Thyroid gland (tissue), 4 donors: Measurements from ENCODE around the gene SNRNP27. TPM values are rescaled to one million over a fixed set of nuclear protein-coding genes. Genes with fewer than 3 reads are reported as not detected.
"Not testable (repeated sequence)": the region's sequence is repeated elsewhere in the genome, so short reads cannot be mapped to it uniquely, and the experiment has no call there.

Experiments
- DNase-seq, 2 donors: peaks; one replicate each; pipeline ENCODE4 v3.0.0-alpha.2; 2019
- H3K27ac ChIP-seq, 3 donors: fragments of 200-600 bp; sonication (generic); 1 replicate in 2 of 3; 2 replicates in 1 of 3; pipeline ENCODE4 v1.5.1; 2016 to 2019; ENCODE audit warnings: mild to moderate bottlenecking in 1 of 3, moderate library complexity in 1 of 3
- H3K27me3 ChIP-seq: fragments of 200-600 bp; sonication (generic); one replicate; pipeline ENCODE4 v1.5.1; 2019
- H3K36me3 ChIP-seq, 2 donors: fragments of 200-600 bp; sonication (generic); one replicate each; pipeline ENCODE4 v1.5.1; 2016 to 2019
- H3K4me1 ChIP-seq, 2 donors: fragments of 200-600 bp; sonication (generic); one replicate each; pipeline ENCODE4 v1.5.1; 2017 to 2019
- H3K4me3 ChIP-seq, 3 donors: fragments of 200-600 bp; sonication (generic); replicated peaks in 1 of 3; 1 replicate in 2 of 3; 2 replicates in 1 of 3; pipeline ENCODE4 v1.5.1; 2016; ENCODE audit warnings: mild to moderate bottlenecking in 1 of 3
- H3K9me3 ChIP-seq: fragments of 200-600 bp; sonication (generic); one replicate; pipeline ENCODE4 v1.5.1; 2017
- POLR2A ChIP-seq, 2 donors: fragments of 450-650 bp; IDR thresholded peaks; one replicate each; pipeline ENCODE4 v1.6.1; 2017; ENCODE audit warnings: antibody characterized with exemption in 2 of 2, mild to moderate bottlenecking in 2 of 2, moderate library complexity in 1 of 2
- WGBS, 2 donors: methylation state at CpG; one replicate each; pipeline ENCODE4 v1.1.5; 2017; 5-methylcytosine and 5-hydroxymethylcytosine counted together
- intact Hi-C: fragments of 100-400 bp; cut with DNase I; formaldehyde crosslinking; loops from one replicate; pipeline ENCODE4 v1.15.1; 2023
- total RNA-seq, 4 donors: library from RNA; depleted of rRNA; stranded (reverse); fragments of >200 nt; gene quantifications; one replicate each; pipeline ENCODE4 v1.2.3, GENCODE V29; 2016
- TF ChIP-seq, protein P1 (sequence below), 6 experiments: fragments of 200-600 bp in 3 of 6; fragments of 450-650 bp in 3 of 6; sonication (generic) in 3 of 6; IDR thresholded peaks; one replicate each; pipeline ENCODE4 v1.5.1; 2016 to 2019; ENCODE audit warnings: antibody characterized with exemption in 6 of 6, mild to moderate bottlenecking in 2 of 6, inconsistent platforms in 1 of 6, moderate library complexity in 1 of 6

SNRNP27 gene
- total RNA-seq, 4 donors from 2014 or later, result 47.5 to 111 (median 66.3) TPM

DNA sequence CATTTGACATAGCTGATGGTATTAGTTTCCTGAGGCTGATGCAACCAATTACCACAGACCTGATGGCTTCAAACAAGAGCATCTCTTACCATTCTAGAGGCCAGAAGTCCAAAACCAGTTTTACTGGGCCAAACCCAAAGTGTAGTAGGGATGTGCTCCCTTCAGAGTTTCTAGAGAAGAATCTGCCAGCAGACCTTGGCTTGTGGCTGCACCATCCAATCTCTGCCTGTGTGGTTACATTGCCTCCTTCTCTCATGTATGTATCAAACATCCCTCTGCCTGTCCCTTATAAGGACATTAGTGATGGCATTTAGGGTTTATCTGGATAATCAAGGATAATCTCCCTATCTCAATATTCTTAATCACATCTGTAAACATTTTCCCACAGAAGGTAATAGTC, 4.5 kb upstream of the SNRNP27 start:
- Histone ChIP-seq H3K36me3 (no peaks in the 10 kb centered on the region), H3K9me3 (no peaks in the 10 kb centered on the region), H3K4me3 (no peak overlapping the region), H3K27me3 (no peaks in the 10 kb centered on the region), H3K27ac (no peak overlapping the region), H3K4me1 (no peaks in the 10 kb centered on the region)
- DNase-seq, result no peak
- TF ChIP-seq POLR2A (IDR thresholded peaks at IDR 0.05), result no peak
- TF ChIP-seq, protein P1, sequence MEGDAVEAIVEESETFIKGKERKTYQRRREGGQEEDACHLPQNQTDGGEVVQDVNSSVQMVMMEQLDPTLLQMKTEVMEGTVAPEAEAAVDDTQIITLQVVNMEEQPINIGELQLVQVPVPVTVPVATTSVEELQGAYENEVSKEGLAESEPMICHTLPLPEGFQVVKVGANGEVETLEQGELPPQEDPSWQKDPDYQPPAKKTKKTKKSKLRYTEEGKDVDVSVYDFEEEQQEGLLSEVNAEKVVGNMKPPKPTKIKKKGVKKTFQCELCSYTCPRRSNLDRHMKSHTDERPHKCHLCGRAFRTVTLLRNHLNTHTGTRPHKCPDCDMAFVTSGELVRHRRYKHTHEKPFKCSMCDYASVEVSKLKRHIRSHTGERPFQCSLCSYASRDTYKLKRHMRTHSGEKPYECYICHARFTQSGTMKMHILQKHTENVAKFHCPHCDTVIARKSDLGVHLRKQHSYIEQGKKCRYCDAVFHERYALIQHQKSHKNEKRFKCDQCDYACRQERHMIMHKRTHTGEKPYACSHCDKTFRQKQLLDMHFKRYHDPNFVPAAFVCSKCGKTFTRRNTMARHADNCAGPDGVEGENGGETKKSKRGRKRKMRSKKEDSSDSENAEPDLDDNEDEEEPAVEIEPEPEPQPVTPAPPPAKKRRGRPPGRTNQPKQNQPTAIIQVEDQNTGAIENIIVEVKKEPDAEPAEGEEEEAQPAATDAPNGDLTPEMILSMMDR (IDR thresholded peaks at IDR 0.05), result no peak
- intact Hi-C loops, result no loop called here

DNA sequence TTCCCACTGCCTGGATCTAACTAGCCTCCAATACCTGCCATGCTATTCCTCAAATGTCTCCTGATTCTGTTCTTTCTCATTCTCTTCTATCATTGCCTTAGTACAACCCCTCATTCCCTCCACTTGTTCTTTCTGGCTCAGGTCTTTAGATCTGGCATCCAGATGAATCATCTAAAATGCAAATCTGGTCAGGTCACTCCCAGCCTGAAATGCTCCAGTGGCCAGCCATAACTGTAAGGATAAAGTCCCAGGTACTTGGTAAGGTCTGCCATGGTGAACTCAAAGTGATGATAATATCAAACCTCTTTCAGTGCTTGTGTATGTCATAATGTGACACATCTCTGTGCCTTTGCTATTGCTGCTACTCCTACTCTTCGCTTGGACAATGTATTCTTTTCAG, 2.9 kb upstream of the SNRNP27 start:
- Histone ChIP-seq H3K27me3 (no peaks in the 10 kb centered on the region), H3K9me3 (no peaks in the 10 kb centered on the region), H3K4me1 (peaks cover 6 to 11% of the 10 kb centered on the region in 2 donors), H3K4me3 (no peak overlapping the region), H3K36me3 (peaks cover 0 to 3% of the 10 kb centered on the region in 2 donors), H3K27ac (no peak overlapping the region)
- intact Hi-C loops, result no loop called here
- 39 to 91% methylated on average over 1 of the region's 1 CpG for WGBS, 2 donors
- DNase-seq, result no peak
- no peak for TF ChIP-seq POLR2A (IDR thresholded peaks at IDR 0.05)

DNA sequence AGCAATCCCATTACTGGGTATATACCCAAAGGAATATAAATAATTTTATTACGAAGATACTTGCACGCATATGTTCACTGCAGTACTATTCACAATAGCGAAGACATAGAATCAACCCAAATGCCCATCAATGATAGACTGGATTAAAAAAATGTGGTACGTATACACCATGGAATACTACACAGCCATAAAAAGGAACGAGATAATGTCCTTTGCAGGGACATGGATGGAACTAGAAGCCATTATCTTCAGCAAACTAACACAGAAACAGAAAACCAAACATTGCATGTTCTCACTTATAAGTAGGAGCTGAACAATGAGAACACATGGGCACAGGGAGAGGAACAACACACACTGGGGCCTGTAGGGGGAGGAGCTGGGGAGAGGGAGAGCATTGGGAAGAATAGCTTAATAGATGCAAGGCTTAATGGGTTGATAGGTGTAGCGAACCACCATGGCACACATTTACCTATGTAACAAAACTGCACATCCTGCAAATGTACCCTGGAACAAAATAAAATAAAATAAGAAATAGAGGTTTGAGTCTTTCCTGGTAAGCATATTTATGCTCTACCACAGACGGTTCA, 825 bp upstream of the SNRNP27 start:
- Histone ChIP-seq H3K4me1 (peaks cover 6 to 11% of the 10 kb centered on the region in 2 donors), H3K4me3 (peak overlapping the region in 1 of 3 donors; percentile 64), H3K36me3 (peaks cover 13 to 20% of the 10 kb centered on the region in 2 donors)
- intact Hi-C loops, H3K27ac ChIP-seq, H3K9me3 ChIP-seq, DNase-seq, H3K27me3 ChIP-seq: not testable (repeated sequence)
- WGBS, 2 donors, result 94 to 95% methylated on average over 7 of the region's 7 CpGs

DNA sequence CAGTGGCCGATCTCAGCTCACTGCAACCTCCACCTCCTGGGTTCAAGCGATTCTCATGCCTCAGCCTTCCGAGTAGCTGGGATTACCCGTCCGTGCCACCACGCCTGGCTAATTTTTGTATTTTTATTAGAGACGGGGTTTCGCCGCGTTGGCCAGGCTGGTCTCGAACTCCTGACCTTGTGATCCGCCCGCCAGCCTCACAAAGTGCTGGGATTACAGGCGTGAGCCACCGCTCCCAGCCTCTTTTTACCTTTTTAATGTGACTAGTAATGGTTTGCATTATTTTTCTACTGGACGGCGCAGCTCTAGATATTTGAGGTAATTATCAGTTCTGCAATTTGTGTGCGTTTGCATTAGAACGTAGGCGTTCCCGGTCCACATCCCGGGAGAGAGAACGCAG, 981 bp downstream of the SNRNP27 start:
- peak overlapping the region in 1 of 3 donors; percentile 78 for H3K27ac ChIP-seq
- 37 to 40% methylated on average over 23 of the region's 23 CpGs for WGBS, 2 donors
- intact Hi-C loops, DNase-seq, H3K27me3 ChIP-seq, H3K9me3 ChIP-seq: not testable (repeated sequence)
- peak overlapping the region in 2 of 3 donors; percentile 64 to 99 for H3K4me3 ChIP-seq
- peaks cover 6 to 11% of the 10 kb centered on the region in 2 donors for H3K4me1 ChIP-seq
- peaks cover 19 to 20% of the 10 kb centered on the region in 2 donors for H3K36me3 ChIP-seq

DNA sequence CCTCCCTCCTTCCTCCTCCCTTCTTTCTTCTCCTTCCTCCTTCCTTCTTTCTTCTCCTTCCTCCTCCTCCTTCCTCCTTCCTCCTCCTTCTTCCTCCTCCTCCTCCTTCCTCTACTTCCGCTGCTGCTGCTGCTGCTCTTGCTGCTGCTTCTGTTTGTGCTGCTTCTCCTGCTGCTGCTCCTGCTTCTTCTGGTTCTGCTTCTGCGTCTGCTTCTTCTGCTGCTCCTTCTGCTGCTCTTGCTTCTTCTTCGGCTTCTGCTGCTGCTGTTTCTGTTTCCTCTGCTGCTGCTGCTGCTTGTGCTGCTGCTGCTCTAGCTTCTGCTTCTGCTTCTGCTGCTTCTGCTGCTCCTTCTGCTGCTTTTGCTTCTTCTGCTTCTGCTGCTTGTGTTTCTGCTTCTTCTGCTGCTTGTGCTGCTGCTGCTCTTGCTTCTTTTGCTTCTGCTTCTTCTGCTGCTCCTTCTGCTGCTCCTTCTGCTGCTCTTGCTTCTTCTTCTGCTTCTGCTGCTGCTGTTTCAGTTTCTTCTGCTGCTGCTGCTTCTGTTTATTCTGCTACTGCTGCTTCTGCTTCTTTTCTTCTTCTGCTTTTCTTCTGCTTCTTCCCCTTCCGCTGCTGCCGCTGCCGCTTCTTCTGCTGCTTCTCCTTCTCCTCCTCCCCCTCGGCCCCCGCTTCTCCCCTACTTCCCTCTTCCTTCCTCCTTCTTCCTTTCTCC, 8.6 kb downstream of the SNRNP27 start:
- Histone ChIP-seq H3K36me3 (peaks cover 22 to 35% of the 10 kb centered on the region in 2 donors), H3K27me3 (no peaks in the 10 kb centered on the region), H3K4me3 (no peak overlapping the region), H3K27ac (no peak overlapping the region), H3K4me1 (no peaks in the 10 kb centered on the region), H3K9me3 (no peaks in the 10 kb centered on the region)
- DNase-seq, result no peak
- TF ChIP-seq, protein P1 (IDR thresholded peaks at IDR 0.05), result no peak
- no peak for TF ChIP-seq POLR2A (IDR thresholded peaks at IDR 0.05)
- intact Hi-C loops, result no loop called here
- 78 to 85% methylated on average over 8 of the region's 8 CpGs for WGBS, 2 donors

DNA sequence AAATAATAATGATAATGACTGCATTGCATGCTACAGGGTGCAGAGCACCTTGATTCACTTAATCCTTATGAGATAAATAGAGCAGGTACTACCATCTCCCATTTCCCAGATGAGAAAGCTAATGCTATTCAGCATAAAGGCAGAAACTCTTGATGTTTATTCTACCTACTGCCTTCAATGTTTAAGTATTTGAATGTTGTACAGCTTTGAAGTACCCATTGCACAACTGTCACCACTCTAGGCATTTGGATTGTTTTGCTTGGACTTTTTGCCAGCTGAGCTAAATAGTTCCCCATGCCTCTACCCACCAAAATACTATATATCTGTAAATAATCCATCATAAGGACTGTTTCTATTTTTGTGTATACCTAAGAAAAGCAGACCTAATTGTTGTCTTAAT, 13.5 kb downstream of the SNRNP27 start:
- Histone ChIP-seq H3K9me3 (no peaks in the 10 kb centered on the region), H3K4me1 (no peaks in the 10 kb centered on the region), H3K4me3 (no peak overlapping the region), H3K36me3 (peaks cover 22 to 31% of the 10 kb centered on the region in 2 donors), H3K27ac (no peak overlapping the region), H3K27me3 (no peaks in the 10 kb centered on the region)
- no peak for DNase-seq
- TF ChIP-seq, protein P1 (IDR thresholded peaks at IDR 0.05), result no peak
- no peak for TF ChIP-seq POLR2A (IDR thresholded peaks at IDR 0.05)
- intact Hi-C loops, result no loop called here
